K562 (cell line): ENCODE results near the gene PSRC1. TPM values are rescaled to one million over a fixed set of nuclear protein-coding genes. Genes with fewer than 3 reads are reported as not detected.

Source experiments
- BRD4 ChIP-seq: fragments of 200-600 bp; sonication (generic); IDR thresholded peaks from 2 replicates; pipeline ENCODE4 v1.6.1; 2017; ENCODE audit warnings: inconsistent platforms
- CCNT2 ChIP-seq: IDR thresholded peaks from 2 replicates; pipeline ENCODE4 v1.6.1; 2011; ENCODE audit warnings: borderline replicate concordance, low read depth, mild to moderate bottlenecking, moderate library complexity, mixed read lengths, low read length; ENCODE audit not compliant: insufficient read length; ENCODE audit errors: extremely low read depth
- ETV6 ChIP-seq, 3 experiments: fragments of 150-350 bp in 1 of 3; sonication (generic) in 1 of 3; formaldehyde crosslinking in 1 of 3; IDR thresholded peaks; 2 replicates each; pipeline versions ENCODE4 v1.6.1 to v1.8.0; 2014 to 2022; ENCODE audit warnings: borderline replicate concordance in 2 of 3, low read depth in 2 of 3, antibody characterized with exemption in 1 of 3, low read length in 1 of 3, mild to moderate bottlenecking in 1 of 3, missing genetic modification reagents in 1 of 3
- HNRNPH1 ChIP-seq: fragments of 200-400 bp; formaldehyde crosslinking; optimal IDR thresholded peaks from 2 replicates; pipeline ENCODE3; 2017; ENCODE audit warnings: low read depth, mild to moderate bottlenecking, low read length, moderate library complexity
- MBD2 ChIP-seq: sonication (generic); IDR thresholded peaks from 2 replicates; pipeline ENCODE4 v1.6.1; 2016; ENCODE audit warnings: low read depth, borderline replicate concordance
- MYNN ChIP-seq, 2 experiments: sonication (generic); formaldehyde crosslinking in 1 of 2; IDR thresholded peaks; 2 replicates each; pipeline versions ENCODE4 v1.5.0 to v1.6.1; 2016 to 2020; ENCODE audit warnings: antibody characterized with exemption in 1 of 2, missing genetic modification reagents in 1 of 2
- NR2C2 ChIP-seq, 2 experiments: fragments of 200-800 bp in 1 of 2; sonication (Bioruptor generic) in 1 of 2; sonication (generic) in 1 of 2; formaldehyde crosslinking in 1 of 2; IDR thresholded peaks; 2 replicates each; pipeline versions ENCODE4 v1.6.1 to v1.8.0; 2016 to 2022; ENCODE audit warnings: mild to moderate bottlenecking in 1 of 2, missing compliant biosample characterization in 1 of 2, missing genetic modification characterization in 1 of 2, missing genetic modification reagents in 1 of 2
- STAT5B ChIP-seq: fragments of 250-450 bp; sonication (Bioruptor Pico); IDR thresholded peaks from 2 replicates; pipeline ENCODE4 v1.8.0; 2021; ENCODE audit warnings: mild to moderate bottlenecking, inconsistent platforms
- XRCC5 ChIP-seq: fragments of 200-400 bp; formaldehyde crosslinking; IDR thresholded peaks from 2 replicates; pipeline ENCODE4 v1.6.1; 2017; ENCODE audit warnings: low read depth, mild to moderate bottlenecking, low read length
- polyA plus RNA-seq, 8 experiments: library from polyadenylated mRNA; depleted of rRNA in 4 of 8; stranded (reverse) in 5 of 8; unstranded in 3 of 8; fragments of >200 nt; fragmentation: Nextera tagmentation in 2 of 8; fragmentation: Illumina TruSeq in 1 of 8; extraction: Ambion mirVana in 2 of 8; extraction: Trizol in 1 of 8; gene quantifications; 2 replicates each; pipeline versions ENCODE4 v1.2.1 to v1.2.3, GENCODE V29; 2011 to 2014; ENCODE audit warnings: inconsistent platforms in 1 of 8, missing spikeins in 1 of 8
- total RNA-seq, 7 experiments: library from RNA; depleted of rRNA in 6 of 7; stranded (reverse); fragments of >200 nt in 6 of 7; fragmentation: Illumina TruSeq in 2 of 7; extraction: Trizol in 2 of 7; gene quantifications; 2 replicates each; pipeline versions ENCODE4 v1.2.1 to v1.2.3, GENCODE V29; 2011 to 2021; ENCODE audit warnings: low replicate concordance in 1 of 7
- TF ChIP-seq, protein P1 (sequence below): IDR thresholded peaks from 2 replicates; pipeline ENCODE4 v1.6.1; 2011; ENCODE audit warnings: borderline replicate concordance, low read depth, mild to moderate bottlenecking, moderate library complexity, low read length; ENCODE audit not compliant: insufficient read depth, poor library complexity, severe bottlenecking
- TF ChIP-seq, protein P2 (sequence below), 2 experiments: fragments of 450-650 bp; formaldehyde crosslinking in 1 of 2; IDR thresholded peaks; 2 replicates each; pipeline versions ENCODE4 v1.4.0 to v1.6.1; 2014 to 2020; ENCODE audit warnings: mild to moderate bottlenecking in 2 of 2, borderline replicate concordance in 1 of 2, low read depth in 1 of 2
- TF ChIP-seq, protein P3 (sequence below): fragments of 450-650 bp; formaldehyde crosslinking; conservative IDR thresholded peaks from 2 replicates; pipeline ENCODE4 v1.4.0; 2022; ENCODE audit warnings: mild to moderate bottlenecking, missing genetic modification characterization

The PSRC1 gene
- total and polyA plus RNA-seq, 9 of the 15 experiments (the other 6 are each of a cell fraction or from before 2014, with no cell fraction given): 6.5 to 65.2 (median 39.3) TPM

DNA sequence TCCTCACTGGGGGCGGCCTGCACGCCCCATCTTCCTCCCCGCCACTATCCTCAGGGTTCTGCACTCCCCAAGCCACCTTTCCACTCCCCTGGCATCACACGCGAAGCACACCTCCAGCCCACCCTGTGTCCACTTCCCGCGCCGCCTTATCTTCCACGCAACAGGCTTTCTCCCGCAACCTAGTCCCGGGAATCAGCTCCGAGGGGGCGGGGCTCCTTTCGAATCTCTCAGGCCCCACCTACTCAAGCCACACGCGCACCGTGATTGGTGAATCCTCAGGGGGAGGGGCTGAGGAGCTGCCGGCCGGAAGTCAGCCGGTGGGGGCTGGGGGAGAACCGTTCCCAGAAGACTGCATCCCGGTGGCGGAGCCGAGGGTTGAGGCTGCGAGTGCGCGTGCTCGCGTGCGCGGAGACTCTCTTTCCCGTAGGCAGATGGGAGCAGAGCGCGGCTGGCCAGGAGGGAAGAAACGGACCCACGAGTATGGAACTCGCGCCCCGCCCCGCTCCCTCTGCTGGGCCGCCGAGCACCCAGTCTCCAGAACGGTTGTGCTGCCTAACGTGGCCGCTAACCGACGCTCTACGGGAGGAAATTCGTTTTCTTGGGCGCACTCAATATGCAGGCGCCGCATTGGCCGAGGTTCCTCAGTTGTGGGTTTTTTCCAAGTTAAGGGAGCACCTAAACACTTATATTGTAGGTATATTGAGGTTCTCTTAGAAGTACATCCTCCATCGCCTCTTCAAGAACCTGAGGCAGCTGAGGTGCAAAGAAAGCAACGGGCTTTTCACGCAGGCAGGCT, at the start of gene PSRC1 (continued):
- TF ChIP-seq, protein P1, sequence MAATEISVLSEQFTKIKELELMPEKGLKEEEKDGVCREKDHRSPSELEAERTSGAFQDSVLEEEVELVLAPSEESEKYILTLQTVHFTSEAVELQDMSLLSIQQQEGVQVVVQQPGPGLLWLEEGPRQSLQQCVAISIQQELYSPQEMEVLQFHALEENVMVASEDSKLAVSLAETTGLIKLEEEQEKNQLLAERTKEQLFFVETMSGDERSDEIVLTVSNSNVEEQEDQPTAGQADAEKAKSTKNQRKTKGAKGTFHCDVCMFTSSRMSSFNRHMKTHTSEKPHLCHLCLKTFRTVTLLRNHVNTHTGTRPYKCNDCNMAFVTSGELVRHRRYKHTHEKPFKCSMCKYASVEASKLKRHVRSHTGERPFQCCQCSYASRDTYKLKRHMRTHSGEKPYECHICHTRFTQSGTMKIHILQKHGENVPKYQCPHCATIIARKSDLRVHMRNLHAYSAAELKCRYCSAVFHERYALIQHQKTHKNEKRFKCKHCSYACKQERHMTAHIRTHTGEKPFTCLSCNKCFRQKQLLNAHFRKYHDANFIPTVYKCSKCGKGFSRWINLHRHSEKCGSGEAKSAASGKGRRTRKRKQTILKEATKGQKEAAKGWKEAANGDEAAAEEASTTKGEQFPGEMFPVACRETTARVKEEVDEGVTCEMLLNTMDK: peak; percentile 49
- TF ChIP-seq STAT5B: no peak
- no peak for TF ChIP-seq NR2C2 (CRISPR knock-in tag; IDR thresholded peaks at IDR 0.05)
- TF ChIP-seq NR2C2 (tag; IDR thresholded peaks at IDR 0.05): peak; percentile 76
- TF ChIP-seq MYNN (IDR thresholded peaks at IDR 0.05): no peak; the same call in 1 of the 2 replicates
- no peak for TF ChIP-seq MYNN (CRISPR knock-in tag; IDR thresholded peaks at IDR 0.05)
- TF ChIP-seq, protein P2, sequence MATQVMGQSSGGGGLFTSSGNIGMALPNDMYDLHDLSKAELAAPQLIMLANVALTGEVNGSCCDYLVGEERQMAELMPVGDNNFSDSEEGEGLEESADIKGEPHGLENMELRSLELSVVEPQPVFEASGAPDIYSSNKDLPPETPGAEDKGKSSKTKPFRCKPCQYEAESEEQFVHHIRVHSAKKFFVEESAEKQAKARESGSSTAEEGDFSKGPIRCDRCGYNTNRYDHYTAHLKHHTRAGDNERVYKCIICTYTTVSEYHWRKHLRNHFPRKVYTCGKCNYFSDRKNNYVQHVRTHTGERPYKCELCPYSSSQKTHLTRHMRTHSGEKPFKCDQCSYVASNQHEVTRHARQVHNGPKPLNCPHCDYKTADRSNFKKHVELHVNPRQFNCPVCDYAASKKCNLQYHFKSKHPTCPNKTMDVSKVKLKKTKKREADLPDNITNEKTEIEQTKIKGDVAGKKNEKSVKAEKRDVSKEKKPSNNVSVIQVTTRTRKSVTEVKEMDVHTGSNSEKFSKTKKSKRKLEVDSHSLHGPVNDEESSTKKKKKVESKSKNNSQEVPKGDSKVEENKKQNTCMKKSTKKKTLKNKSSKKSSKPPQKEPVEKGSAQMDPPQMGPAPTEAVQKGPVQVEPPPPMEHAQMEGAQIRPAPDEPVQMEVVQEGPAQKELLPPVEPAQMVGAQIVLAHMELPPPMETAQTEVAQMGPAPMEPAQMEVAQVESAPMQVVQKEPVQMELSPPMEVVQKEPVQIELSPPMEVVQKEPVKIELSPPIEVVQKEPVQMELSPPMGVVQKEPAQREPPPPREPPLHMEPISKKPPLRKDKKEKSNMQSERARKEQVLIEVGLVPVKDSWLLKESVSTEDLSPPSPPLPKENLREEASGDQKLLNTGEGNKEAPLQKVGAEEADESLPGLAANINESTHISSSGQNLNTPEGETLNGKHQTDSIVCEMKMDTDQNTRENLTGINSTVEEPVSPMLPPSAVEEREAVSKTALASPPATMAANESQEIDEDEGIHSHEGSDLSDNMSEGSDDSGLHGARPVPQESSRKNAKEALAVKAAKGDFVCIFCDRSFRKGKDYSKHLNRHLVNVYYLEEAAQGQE (IDR thresholded peaks at IDR 0.05; ENCODE audit: borderline replicate concordance): peak; percentile 46
- TF ChIP-seq, protein P2 (CRISPR knock-in tag; IDR thresholded peaks at IDR 0.05; ENCODE audit: low read depth): peak; percentile 61
- no peak for TF ChIP-seq HNRNPH1
- TF ChIP-seq CCNT2: peak; percentile 67
- 0 out of 2 replicates have a peak, but pooled peaks have one; percentile 6 for TF ChIP-seq BRD4
- no peak; the same call in 1 of the 2 replicates for TF ChIP-seq XRCC5
- TF ChIP-seq MBD2: peak; percentile 76
- TF ChIP-seq ETV6 (IDR thresholded peaks at IDR 0.05; ENCODE audit: borderline replicate concordance in 1 of 2, low read depth in 2 of 2, low read length in 1 of 2): no peak; a peak in 1 of 4 replicates
- no peak for TF ChIP-seq ETV6 (CRISPR knock-in tag; IDR thresholded peaks at IDR 0.05; ENCODE audit: borderline replicate concordance)
- TF ChIP-seq, protein P3, sequence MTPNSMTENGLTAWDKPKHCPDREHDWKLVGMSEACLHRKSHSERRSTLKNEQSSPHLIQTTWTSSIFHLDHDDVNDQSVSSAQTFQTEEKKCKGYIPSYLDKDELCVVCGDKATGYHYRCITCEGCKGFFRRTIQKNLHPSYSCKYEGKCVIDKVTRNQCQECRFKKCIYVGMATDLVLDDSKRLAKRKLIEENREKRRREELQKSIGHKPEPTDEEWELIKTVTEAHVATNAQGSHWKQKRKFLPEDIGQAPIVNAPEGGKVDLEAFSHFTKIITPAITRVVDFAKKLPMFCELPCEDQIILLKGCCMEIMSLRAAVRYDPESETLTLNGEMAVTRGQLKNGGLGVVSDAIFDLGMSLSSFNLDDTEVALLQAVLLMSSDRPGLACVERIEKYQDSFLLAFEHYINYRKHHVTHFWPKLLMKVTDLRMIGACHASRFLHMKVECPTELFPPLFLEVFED (CRISPR knock-in tag): 0 out of 2 replicates have a peak, but pooled peaks have one; percentile 15
